ENCODE measurements around the gene EVA1B.

The EVA1B gene, protein sequence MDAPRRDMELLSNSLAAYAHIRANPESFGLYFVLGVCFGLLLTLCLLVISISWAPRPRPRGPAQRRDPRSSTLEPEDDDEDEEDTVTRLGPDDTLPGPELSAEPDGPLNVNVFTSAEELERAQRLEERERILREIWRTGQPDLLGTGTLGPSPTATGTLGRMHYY

DNA sequence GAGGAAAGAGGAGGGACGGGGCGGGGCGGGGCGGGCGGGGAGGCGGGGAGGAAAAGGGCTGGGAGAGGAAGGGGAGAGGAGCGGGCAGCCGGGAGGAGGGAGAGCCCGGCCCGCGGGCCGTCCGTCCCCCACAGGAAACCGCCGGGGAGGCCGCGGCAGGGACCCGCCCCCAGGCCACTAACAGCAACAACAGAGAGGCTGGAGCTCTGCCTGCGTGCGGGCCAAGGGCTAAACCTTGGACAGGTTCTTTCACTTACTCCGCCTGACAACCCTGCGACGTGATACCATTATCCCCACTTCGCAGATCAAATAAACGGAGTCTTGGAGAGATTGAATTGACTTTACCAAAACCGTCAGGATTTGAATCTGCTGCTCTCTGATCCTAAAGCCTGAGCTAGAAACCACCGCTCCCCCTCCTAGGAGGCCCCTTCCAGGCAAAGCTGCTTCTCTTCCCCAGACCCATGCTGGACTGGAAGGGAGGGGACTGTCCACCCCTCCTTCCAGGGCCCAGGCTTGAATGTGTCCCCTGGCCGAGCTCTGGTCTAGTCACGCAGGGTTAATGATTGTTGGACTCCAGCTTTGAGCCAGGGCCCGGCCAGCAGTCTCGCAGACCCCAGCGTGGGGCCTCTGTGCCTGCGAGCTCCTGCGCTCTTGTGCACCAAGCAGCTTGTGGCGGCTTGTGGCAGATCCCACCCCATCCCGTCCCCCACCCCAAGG, at the start of gene EVA1B:
EVA1B (minus strand) TSS at position 10 of the 717 bp plus-strand sequence. CDS start 608 bp downstream, outside the sequence.
- Mint-ChIP-seq H3K4me1 (ENCODE audit: low read depth) (peaks cover 27% of the 10 kb centered on the region), H3K36me3 (no peaks in the 10 kb centered on the region), H3K27ac (no peak within 1 kb of the TSS), H3K9me3 (ENCODE audit: low read depth) (no peaks in the 10 kb centered on the region), H3K27me3 (peaks cover 1% of the 10 kb centered on the region), H3K4me3 (peak within 1 kb of the TSS; percentile 81)

DNA sequence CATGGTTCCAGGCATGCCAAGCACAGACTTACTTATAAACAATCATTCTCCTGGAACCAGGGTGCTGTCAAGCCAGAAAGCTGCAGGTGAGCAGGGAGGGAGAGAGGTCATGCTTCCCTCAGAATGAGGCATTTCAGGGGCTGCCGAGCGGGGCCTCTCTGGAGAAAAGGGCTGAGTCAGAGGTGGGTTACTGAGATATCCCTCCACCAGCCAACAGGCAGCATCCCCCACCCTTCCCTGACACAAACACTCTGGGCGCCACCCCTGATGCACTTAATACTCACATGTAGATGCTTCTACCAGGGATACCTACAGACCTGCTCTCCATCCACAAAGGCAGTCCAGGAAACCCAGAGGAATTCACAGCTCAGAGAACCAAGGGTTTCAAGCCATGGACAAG, 49.2 kb upstream of the EVA1B start:
- H3K4me3 Mint-ChIP-seq = no peak overlapping the region
- peak overlapping the region; percentile 10 for H3K27ac Mint-ChIP-seq
- no peaks in the 10 kb centered on the region for H3K36me3 Mint-ChIP-seq
- no peaks in the 10 kb centered on the region for H3K27me3 Mint-ChIP-seq
- peaks cover 61% of the 10 kb centered on the region for H3K4me1 Mint-ChIP-seq (ENCODE audit: low read depth)
- H3K9me3 Mint-ChIP-seq (ENCODE audit: low read depth) = no peaks in the 10 kb centered on the region

DNA sequence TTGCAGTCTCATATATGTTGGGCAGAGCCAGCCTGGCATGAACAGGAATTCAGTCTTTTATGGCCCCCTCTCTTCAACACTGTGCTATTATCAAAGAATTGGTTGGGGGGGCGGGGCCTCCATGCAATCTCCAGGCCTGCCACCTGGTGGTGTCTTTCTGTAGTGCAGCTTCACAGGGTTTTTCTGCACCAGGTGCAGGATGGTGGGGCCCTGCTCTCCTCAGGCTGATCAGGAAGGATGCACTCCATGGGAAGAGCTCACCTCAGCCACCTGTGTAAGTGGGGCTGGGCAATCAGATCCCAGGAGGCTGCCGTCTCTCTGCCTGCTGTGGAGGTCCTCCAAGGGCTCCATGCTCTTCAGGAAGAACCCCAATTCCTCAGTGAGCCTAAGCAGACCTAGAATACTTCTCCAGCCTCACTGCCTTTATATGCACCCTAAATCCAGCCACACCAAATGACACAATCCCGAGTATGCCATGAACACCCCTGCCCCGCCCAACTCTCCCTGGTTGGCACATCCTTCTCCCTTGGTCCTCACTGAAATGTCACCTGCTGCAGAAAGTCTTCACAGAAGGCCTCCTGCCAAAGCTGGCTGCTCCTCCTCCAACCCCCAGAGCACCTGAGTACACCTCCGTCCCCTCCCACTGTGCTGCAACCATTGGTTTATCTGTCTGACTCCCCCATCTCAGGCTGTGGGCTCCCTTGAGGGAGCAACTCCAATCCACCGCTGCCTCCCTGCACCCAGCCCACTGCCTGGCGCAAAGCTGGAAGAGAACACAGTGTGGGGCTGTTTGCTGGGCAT, 45.8 kb upstream of the EVA1B start:
- H3K4me3 Mint-ChIP-seq = no peak overlapping the region
- H3K4me1 Mint-ChIP-seq (ENCODE audit: low read depth) = peaks cover 69% of the 10 kb centered on the region
- H3K9me3 Mint-ChIP-seq (ENCODE audit: low read depth) = no peaks in the 10 kb centered on the region
- H3K27ac Mint-ChIP-seq = peak overlapping the region; percentile 54
- no peaks in the 10 kb centered on the region for H3K27me3 Mint-ChIP-seq
- H3K36me3 Mint-ChIP-seq = no peaks in the 10 kb centered on the region

DNA sequence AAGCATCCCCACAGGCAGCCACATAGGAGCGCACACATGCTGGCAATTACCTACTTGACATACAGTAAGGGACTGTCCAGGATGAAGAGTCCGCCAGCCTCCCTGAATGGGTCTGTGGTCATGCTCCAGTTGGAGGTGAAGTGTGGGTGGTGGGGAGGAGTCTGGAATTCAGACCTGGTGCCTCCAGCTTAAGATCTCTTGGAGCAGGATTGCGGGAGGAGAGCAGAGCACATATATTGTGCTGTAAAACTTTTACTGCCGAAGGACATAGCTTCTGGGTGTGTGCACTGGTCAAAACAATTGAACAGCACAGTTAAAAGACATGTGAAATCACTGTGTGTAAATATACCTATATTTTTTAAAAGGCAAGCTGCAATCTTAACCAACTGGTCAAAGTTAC, 44.4 kb upstream of the EVA1B start:
- peak overlapping the region; percentile 88 for H3K27ac Mint-ChIP-seq

DNA sequence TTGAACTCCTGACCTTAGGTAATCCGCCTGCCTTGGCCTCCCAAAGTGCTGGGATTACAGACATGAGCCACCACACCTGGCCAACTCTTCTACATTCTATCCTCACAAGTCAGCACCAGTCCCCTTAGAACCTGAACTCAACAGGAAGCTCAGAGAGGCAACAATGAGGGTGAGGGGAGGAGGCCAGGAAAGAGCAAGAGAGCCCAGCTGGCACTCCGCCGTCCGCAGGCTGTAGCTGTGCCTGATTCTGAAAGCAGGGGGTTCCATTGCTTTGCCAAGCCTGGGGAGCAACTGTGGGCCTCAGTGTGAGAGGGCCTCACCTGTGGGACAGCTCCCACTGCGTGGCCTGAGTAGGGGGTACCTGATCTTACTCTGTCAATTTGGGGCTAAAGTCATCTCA, 43.6 kb upstream of the EVA1B start:
- Mint-ChIP-seq H3K27ac (peak overlapping the region; percentile 88), H3K9me3 (ENCODE audit: low read depth) (no peaks in the 10 kb centered on the region), H3K36me3 (no peaks in the 10 kb centered on the region), H3K4me1 (ENCODE audit: low read depth) (peaks cover 50% of the 10 kb centered on the region), H3K27me3 (no peaks in the 10 kb centered on the region), H3K4me3 (no peak overlapping the region)

More for the DNA sequence above, 44.4 kb upstream of the EVA1B start:
- H3K36me3 Mint-ChIP-seq = no peaks in the 10 kb centered on the region
- no peak overlapping the region for H3K4me3 Mint-ChIP-seq
- no peaks in the 10 kb centered on the region for H3K27me3 Mint-ChIP-seq
- peaks cover 54% of the 10 kb centered on the region for H3K4me1 Mint-ChIP-seq (ENCODE audit: low read depth)
- no peaks in the 10 kb centered on the region for H3K9me3 Mint-ChIP-seq (ENCODE audit: low read depth)

DNA sequence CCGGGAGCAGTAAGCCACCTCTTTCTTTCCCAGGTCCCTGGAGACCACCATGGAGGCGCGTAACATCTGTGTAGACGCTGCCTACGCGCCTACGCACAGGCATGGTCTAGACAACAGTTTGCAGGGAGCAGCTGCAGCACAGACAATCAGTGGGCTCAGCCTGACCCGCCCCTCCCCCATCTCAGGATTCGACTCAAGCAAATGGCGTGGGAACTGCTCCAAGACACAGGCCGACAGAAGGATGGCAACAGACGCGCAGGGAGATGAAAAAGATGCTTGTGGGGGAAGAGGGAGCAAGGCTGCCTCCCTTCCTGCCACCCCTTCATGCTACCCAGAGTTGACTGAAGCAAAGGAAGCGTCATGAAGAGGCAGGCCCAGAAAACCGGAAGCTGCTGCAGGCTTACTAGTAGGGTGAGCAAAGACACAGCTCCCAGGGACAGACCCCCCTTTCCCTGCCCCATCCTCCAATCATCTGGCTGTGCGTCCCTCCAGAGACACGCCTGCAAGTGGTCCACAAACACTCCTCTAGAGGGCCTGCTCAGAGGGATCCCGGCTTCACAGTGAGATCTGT, 42.7 kb upstream of the EVA1B start:
- H3K4me1 Mint-ChIP-seq (ENCODE audit: low read depth) = peaks cover 50% of the 10 kb centered on the region

DNA sequence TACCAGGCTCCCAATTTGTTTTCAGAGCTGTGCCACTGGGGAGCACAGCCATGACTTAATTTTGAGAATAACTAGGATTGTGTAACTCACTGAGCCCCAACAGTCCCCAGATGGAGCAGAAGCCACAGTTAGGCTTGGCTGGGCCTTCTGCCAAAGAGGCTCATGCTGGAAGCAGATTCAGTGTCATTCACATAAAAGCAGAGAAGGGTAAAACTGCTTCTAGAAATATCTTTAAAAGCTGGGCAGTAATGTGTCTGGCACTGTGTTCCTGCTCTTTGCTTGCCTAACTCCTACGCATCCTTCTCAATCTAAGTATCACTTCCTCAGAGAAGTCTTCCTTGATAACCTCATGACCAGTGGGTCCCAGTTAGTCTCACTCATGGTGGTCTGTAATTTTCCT, 41.9 kb upstream of the EVA1B start:
- Mint-ChIP-seq H3K27me3 (no peaks in the 10 kb centered on the region), H3K9me3 (ENCODE audit: low read depth) (no peaks in the 10 kb centered on the region), H3K4me3 (no peak overlapping the region), H3K27ac (peak overlapping the region; percentile 88), H3K4me1 (ENCODE audit: low read depth) (peaks cover 49% of the 10 kb centered on the region), H3K36me3 (no peaks in the 10 kb centered on the region)

More for the DNA sequence above, 42.7 kb upstream of the EVA1B start:
- H3K36me3 Mint-ChIP-seq = no peaks in the 10 kb centered on the region
- H3K27ac Mint-ChIP-seq = peak overlapping the region; percentile 88
- H3K9me3 Mint-ChIP-seq (ENCODE audit: low read depth) = no peaks in the 10 kb centered on the region
- H3K4me3 Mint-ChIP-seq = peak overlapping the region; percentile 20
- H3K27me3 Mint-ChIP-seq = no peaks in the 10 kb centered on the region

DNA sequence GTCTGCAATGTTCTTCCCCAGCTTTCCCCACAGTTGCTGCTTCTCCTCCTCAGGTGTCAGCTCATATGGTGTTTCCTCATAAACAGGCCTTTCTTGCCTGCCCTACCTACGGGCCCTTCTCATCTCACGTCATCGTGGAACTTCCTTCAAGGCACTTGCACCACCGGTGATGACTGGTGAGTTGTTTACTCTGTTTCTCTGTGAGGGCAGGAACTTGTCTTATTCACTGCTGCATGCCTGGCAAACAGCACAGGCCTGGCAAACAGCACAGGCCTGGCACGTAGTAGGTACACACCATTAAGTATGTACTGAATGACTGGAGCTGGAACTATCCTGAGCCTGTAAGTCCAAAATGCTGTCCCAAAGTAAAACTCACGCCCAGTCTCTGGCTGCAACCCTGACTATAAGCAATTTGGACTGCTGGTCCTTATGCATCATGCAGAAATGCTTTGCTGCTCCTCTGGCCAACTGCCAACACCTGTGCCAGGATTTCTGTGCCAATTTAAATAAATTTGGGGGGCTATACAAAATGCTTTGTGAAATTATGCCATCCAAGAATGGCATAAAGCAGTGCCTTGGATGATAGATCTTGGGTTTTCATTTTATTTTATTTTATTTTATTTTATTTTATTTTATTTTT, 36.6 kb upstream of the EVA1B start:
- H3K27me3 Mint-ChIP-seq = no peaks in the 10 kb centered on the region
- H3K4me3 Mint-ChIP-seq = no peak overlapping the region
- H3K36me3 Mint-ChIP-seq = peaks cover 4% of the 10 kb centered on the region
- H3K4me1 Mint-ChIP-seq (ENCODE audit: low read depth) = peaks cover 10% of the 10 kb centered on the region
- H3K27ac Mint-ChIP-seq = peak overlapping the region; percentile 72
- H3K9me3 Mint-ChIP-seq (ENCODE audit: low read depth) = no peaks in the 10 kb centered on the region

DNA sequence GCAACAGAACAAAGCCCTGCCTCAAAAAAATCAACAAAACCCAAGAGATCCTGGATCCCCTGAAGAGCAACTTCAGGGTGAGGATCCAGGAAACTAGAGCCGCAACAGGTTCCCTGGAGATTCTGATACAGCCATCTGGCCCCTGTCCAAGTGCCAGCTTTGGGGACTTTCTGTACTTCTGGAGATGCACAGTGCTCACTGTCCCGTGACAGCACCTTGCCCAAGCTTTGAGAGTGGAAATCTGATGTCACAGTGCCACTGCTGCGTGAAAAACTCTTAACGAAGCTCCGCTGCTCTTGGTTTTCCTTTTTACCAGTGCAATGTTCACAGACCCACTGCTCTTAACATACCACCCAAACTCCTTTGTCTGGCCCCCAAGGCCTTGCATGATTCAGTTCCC, 35.9 kb upstream of the EVA1B start:
- Mint-ChIP-seq H3K27ac (peak overlapping the region; percentile 72), H3K27me3 (no peaks in the 10 kb centered on the region), H3K4me3 (no peak overlapping the region), H3K36me3 (peaks cover 4% of the 10 kb centered on the region), H3K9me3 (ENCODE audit: low read depth) (no peaks in the 10 kb centered on the region), H3K4me1 (ENCODE audit: low read depth) (peaks cover 9% of the 10 kb centered on the region)

DNA sequence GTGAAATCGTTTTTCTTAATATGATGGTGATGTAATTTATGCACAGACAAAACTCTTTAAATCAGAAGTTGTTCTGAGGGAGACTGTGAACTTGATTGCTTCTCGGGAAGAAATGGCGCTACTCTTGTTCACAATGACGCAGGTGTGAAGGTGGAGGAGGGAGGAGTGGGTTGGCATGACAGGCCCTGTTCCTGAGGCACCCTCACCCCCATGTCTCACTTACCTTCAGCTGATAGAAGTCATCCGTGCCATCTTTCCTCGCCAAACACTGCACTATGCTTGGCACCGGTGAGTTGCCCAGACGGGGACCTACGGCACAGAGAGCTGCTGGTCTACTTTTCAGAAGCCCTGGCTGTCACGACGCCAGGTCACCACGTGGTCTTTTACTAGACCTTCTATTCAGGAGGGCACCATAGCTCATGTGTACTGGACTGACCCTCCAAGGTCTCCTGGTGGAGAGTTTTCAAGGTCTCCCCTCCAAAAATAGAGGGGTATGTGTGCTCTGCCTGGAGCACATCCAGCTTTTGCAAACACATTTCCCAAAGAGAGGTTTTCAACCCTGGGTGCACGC, 35.2 kb upstream of the EVA1B start:
- Mint-ChIP-seq H3K36me3 (peaks cover 6% of the 10 kb centered on the region), H3K9me3 (ENCODE audit: low read depth) (no peaks in the 10 kb centered on the region), H3K4me3 (no peak overlapping the region), H3K4me1 (ENCODE audit: low read depth) (peaks cover 9% of the 10 kb centered on the region), H3K27me3 (no peaks in the 10 kb centered on the region), H3K27ac (no peak overlapping the region)

DNA sequence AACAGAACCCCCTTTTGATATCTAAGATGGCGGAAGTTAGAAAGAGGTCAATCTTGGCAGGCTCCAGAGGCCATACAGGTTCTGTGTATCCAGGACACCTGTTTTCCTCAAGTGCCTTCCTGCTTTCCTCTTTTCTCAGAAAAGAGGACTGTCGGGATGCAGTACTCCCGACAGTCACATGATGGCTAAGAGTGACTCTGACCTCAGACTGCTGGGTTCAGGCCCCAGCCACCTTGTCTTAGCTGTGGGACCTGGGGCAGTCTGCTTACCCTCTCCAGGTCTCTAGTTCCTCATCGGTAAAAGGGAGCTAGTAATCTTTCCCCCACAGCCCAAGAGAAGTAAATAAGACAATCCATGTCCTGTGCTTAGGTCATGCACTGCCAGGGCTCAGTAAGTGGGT, 32.4 kb upstream of the EVA1B start:
- Mint-ChIP-seq H3K4me1 (ENCODE audit: low read depth) (peaks cover 23% of the 10 kb centered on the region), H3K36me3 (peaks cover 8% of the 10 kb centered on the region), H3K9me3 (ENCODE audit: low read depth) (no peaks in the 10 kb centered on the region), H3K27ac (no peak overlapping the region), H3K27me3 (no peaks in the 10 kb centered on the region), H3K4me3 (no peak overlapping the region)

DNA sequence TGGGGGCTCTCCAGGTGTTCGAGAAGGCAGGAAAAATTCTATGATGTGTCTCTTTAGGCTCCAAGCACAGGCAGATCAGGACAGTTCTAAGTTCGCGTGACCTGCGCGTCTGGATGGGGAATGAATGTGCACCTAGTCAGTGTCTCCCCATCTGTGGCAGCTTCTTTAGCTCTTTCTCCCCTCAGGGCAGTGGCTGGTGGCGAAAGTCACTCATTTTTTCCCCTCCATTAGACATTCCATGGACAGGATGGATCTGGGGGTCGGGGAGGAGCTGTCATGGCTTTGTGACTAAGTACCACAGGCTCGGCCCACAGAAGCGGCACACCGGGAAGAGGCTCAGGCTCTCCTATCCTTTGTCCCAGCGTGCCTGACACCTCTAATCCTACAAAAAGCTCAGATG, 31.0 kb upstream of the EVA1B start:
- Mint-ChIP-seq H3K27me3 (no peaks in the 10 kb centered on the region), H3K27ac (no peak overlapping the region), H3K9me3 (ENCODE audit: low read depth) (no peaks in the 10 kb centered on the region), H3K4me1 (ENCODE audit: low read depth) (peaks cover 24% of the 10 kb centered on the region), H3K36me3 (peaks cover 8% of the 10 kb centered on the region), H3K4me3 (no peak overlapping the region)

DNA sequence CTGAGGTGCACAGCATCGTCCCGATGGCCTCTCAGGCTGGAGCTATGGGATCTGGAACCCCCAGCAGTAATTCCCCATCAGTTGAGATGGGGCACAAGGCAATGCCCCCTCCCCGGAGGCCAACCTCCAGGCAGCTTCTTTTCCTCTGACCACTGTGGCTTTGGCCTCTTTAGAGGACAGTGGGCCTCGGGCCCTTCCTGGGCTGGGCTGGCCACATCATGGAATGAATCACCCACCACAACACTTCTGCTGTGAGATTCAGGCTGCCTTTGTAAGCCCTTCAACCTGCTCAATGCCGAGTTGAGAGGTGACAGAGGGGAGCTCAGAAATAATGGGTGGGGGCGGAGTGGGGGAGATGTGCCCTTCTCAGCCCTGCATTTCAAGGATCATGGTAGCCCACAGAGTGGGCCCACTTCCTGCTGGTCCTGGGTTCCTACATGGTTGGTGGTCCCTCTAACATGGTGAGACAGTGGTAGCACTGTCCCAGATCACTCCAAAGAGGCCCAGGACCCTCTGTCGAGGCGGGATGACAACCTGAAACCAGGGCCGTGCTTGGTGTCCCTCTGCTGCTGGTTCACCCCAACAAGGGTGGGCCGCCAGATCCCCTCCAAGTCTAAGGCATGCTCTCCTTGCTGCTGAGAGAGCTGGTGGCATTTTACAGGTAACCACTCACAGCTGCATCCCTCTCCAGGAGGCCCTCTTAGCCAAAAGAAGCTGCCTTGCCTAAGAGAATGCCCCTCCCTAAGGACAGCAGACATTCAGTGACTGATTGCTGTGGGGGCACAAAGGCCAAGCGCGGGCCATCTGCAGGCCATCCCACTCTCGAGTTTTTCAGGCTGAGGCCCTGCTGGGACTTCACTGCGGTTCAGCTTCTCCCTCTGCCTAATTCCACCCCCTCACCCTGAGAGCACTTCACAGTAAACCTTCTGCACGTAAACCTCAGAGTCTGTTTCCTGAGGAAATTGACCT, 29.7 kb upstream of the EVA1B start:
- no peak overlapping the region for H3K4me3 Mint-ChIP-seq
- no peaks in the 10 kb centered on the region for H3K27me3 Mint-ChIP-seq
- H3K36me3 Mint-ChIP-seq = peaks cover 8% of the 10 kb centered on the region
- no peak overlapping the region for H3K27ac Mint-ChIP-seq
- no peaks in the 10 kb centered on the region for H3K9me3 Mint-ChIP-seq (ENCODE audit: low read depth)
- peaks cover 24% of the 10 kb centered on the region for H3K4me1 Mint-ChIP-seq (ENCODE audit: low read depth)

All from activated naive CD8-positive, alpha-beta T cell (primary cell).